Stimulated activated CD4-positive, alpha-beta T cell treated with anti-CD3 and anti-CD28 coated beads, Interleukin-2, amount 100 ng/mL, for 48 hours (primary cell): ENCODE data around the gene TEX13C.
"Not testable (repeated sequence)": the region's sequence is repeated elsewhere in the genome, so short reads cannot be mapped to it uniquely, and the experiment has no call there.

ENCODE experiments used
- DNase-seq, 2 donors: peaks; one replicate each; pipeline ENCODE4 v3.0.0-alpha.2; 2020

TEX13C gene

GRCh38 chrX:125319646-125320521 lies at the start of gene TEX13C:
Gene TEX13C (plus strand): TSS chrX:125319871. CDS start chrX:125320120, 249 bp downstream.
- no peak for DNase-seq

- no peak for DNase-seq
Observed at GRCh38 chrX:125287282-125287681, 32.4 kb upstream of the TEX13C start.

- DNase-seq: no peak
Observed at GRCh38 chrX:125288343-125288742, 31.3 kb upstream of the TEX13C start.

GRCh38 chrX:125289209-125289608 lies 30.5 kb upstream of the TEX13C start:
- DNase-seq: no peak

GRCh38 chrX:125289920-125290319 lies 29.8 kb upstream of the TEX13C start:
- DNase-seq: no peak

- no peak for DNase-seq
Observed at GRCh38 chrX:125291124-125291523, 28.5 kb upstream of the TEX13C start.

GRCh38 chrX:125293850-125294780 lies 25.6 kb upstream of the TEX13C start:
- no peak for DNase-seq

GRCh38 chrX:125295337-125295736 lies 24.3 kb upstream of the TEX13C start:
- DNase-seq: no peak

GRCh38 chrX:125298871-125299270 lies 20.8 kb upstream of the TEX13C start:
- DNase-seq: no peak

- DNase-seq: no peak
Observed at GRCh38 chrX:125306335-125306866, 13.3 kb upstream of the TEX13C start.

- no peak for DNase-seq
Observed at GRCh38 chrX:125308653-125309052, 11.0 kb upstream of the TEX13C start.

- not testable (repeated sequence) for DNase-seq
Observed at GRCh38 chrX:125319166-125319565, 505 bp upstream of the TEX13C start.

- DNase-seq: no peak
Observed at GRCh38 chrX:125322431-125322830, 2.8 kb downstream of the TEX13C start.

- DNase-seq: no peak
Observed at GRCh38 chrX:125326599-125326998, 6.9 kb downstream of the TEX13C start.

- DNase-seq: no peak
Observed at GRCh38 chrX:125327891-125328290, 8.2 kb downstream of the TEX13C start.

- no peak for DNase-seq
Observed at GRCh38 chrX:125333583-125333982, 13.9 kb downstream of the TEX13C start.

GRCh38 chrX:125340490-125340889 lies 20.8 kb downstream of the TEX13C start:
- no peak for DNase-seq

GRCh38 chrX:125374169-125374568 lies 54.5 kb downstream of the TEX13C start:
- DNase-seq: no peak
